ENCODE results near the gene ZNF536. TPM values are rescaled to one million over a fixed set of nuclear protein-coding genes. Genes with fewer than 3 reads are reported as not detected.
"Not testable (repeated sequence)": the region's sequence is repeated elsewhere in the genome, so short reads cannot be mapped to it uniquely, and the experiment has no call there.

ZNF536 gene
- polyA plus RNA-seq, 1 of the 3 experiments (the other 2 are of a cell fraction): 0.41 TPM

DNA sequence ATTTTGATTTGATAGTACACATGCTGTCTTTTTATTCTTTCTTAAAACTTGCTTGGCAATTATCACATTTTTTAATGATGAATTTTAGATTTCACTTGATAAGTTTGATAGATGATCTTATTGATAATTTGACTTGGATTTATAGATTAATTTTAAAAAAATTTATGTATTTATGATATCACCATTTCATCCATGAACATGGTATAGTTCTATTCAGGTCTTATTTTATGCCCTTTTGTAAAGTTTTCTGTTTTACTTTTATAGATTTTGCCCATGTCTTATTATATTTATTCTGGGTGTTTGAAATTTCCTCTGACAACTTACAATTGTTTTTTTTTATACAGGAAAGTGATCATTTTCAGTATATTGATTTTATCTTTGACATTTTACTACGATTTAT, 39.5 kb downstream of the ZNF536 start:
- WGBS (ENCODE audit: low lambda C conversion rate): 8% methylated on average over 1 of the region's 1 CpG
- Histone ChIP-seq H4K20me1 (ENCODE audit: insufficient read depth) (no peaks in the 10 kb centered on the region), H3K36me3 (replicated peaks in 1 of 2; ENCODE audit: control insufficient read depth in 1 of 2, insufficient read depth in 2 of 2, low read length in 1 of 2) (no peaks in the 10 kb centered on the region), H3K9ac (no peak overlapping the region), H3K27ac (ENCODE audit: low read depth in 2 of 2, low read length in 1 of 2) (no peak overlapping the region), H3K4me3 (ENCODE audit: low read depth in 2 of 2, low read length in 1 of 2) (no peak overlapping the region), H3K4me2 (no peak overlapping the region), H3F3A (replicated peaks; ENCODE audit: insufficient read depth) (no peaks in the 10 kb centered on the region), H3K27me3 (ENCODE audit: insufficient read depth) (no peaks in the 10 kb centered on the region), H3K9me2 (no peaks in the 10 kb centered on the region), H3K4me1 (ENCODE audit: control insufficient read depth in 1 of 2, insufficient read depth in 2 of 2, low read depth in 1 of 2, low read length in 1 of 2) (no peaks in the 10 kb centered on the region; a peak in 1 of 4 replicates), H2AFZ (ENCODE audit: low read depth) (no peak overlapping the region), H3K79me2 (ENCODE audit: insufficient read depth) (no peaks in the 10 kb centered on the region), H3K9me3 (peaks cover 5% of the 10 kb centered on the region; the same call in 1 of the 2 replicates)
- no peak for DNase-seq
- POLR2A ChIA-PET: no interaction called here
- TF ChIP-seq FOXM1 (IDR thresholded peaks at IDR 0.05; ENCODE audit: low read depth) (no peak), JUND (IDR thresholded peaks at IDR 0.05) (no peak), NFIC (IDR thresholded peaks at IDR 0.05; ENCODE audit: borderline replicate concordance) (no peak)
- TF ChIP-seq, protein P1, sequence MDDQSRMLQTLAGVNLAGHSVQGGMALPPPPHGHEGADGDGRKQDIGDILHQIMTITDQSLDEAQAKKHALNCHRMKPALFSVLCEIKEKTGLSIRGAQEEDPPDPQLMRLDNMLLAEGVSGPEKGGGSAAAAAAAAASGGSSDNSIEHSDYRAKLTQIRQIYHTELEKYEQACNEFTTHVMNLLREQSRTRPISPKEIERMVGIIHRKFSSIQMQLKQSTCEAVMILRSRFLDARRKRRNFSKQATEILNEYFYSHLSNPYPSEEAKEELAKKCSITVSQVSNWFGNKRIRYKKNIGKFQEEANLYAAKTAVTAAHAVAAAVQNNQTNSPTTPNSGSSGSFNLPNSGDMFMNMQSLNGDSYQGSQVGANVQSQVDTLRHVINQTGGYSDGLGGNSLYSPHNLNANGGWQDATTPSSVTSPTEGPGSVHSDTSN (IDR thresholded peaks at IDR 0.05): no peak
- CTCF ChIA-PET: no interaction called here

DNA sequence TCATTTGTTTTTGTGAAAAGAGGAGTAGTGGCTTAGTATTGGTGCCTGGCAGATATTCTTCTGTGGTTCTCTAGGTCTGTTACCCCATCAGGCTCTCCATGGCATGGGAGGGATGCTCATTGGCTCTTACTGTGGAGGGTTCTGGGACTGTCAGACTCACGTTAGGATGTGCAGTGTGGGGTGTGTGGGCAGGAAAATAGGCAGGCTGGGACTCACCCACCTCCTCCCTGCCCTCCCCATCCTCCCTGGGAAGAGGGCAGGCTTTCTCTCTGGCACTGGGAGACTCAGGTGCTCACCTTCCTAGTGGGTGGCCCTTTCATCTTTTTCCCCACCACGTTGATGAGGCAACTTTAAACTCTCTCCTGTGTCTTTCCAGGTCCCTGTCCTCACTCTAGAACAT, 44.2 kb downstream of the ZNF536 start:
- CTCF ChIA-PET: interaction anchor here (1.0 kb wide), 1 partner anchor 10 kb away, joined by 4 read pairs; no protein-coding TSS in a partner anchor
- H3F3A ChIP-seq (replicated peaks; ENCODE audit: insufficient read depth): no peaks in the 10 kb centered on the region

DNA sequence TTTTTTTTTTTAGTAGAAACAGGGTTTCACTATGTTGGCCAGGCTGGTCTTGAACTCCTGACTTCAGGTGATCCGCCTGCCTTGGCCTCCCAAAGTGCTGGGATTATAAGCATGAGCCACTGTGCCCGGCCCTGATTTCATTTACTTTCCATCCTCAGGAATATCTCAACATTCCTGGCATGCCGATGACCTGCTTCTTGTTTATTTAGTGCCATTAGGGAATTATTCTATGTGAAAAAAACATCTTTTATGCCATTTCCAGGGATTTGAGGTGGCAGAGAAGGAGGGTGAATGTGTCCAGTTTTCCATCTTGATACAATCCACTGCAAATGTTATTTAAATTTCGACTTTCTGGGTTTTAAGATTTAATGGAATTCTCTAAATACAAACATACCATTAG, 45.0 kb downstream of the ZNF536 start:
- H2AFZ ChIP-seq (ENCODE audit: low read depth); H3K9me3 ChIP-seq; H3K4me2 ChIP-seq; CTCF ChIA-PET; H3K9me2 ChIP-seq; H3K36me3 ChIP-seq (replicated peaks in 1 of 2; ENCODE audit: control insufficient read depth in 1 of 2, insufficient read depth in 2 of 2, low read length in 1 of 2); H4K20me1 ChIP-seq (ENCODE audit: insufficient read depth); H3F3A ChIP-seq (replicated peaks; ENCODE audit: insufficient read depth); H3K27me3 ChIP-seq (ENCODE audit: insufficient read depth); POLR2A ChIA-PET; H3K4me1 ChIP-seq (ENCODE audit: control insufficient read depth in 1 of 2, insufficient read depth in 2 of 2, low read depth in 1 of 2, low read length in 1 of 2); DNase-seq; H3K79me2 ChIP-seq (ENCODE audit: insufficient read depth); H3K9ac ChIP-seq; H3K27ac ChIP-seq (ENCODE audit: low read depth in 2 of 2, low read length in 1 of 2); H3K4me3 ChIP-seq (ENCODE audit: low read depth in 2 of 2, low read length in 1 of 2): not testable (repeated sequence)
- WGBS (ENCODE audit: low lambda C conversion rate): 21% methylated on average over 4 of the region's 4 CpGs

More for the DNA sequence above, 44.2 kb downstream of the ZNF536 start:
- no peak for DNase-seq
- Histone ChIP-seq H3K4me3 (ENCODE audit: low read depth in 2 of 2, low read length in 1 of 2) (no peak overlapping the region), H3K4me1 (ENCODE audit: control insufficient read depth in 1 of 2, insufficient read depth in 2 of 2, low read depth in 1 of 2, low read length in 1 of 2) (peaks cover 0 to 6% of the 10 kb centered on the region in 2 experiments; a peak in 2 of 4 replicates), H2AFZ (ENCODE audit: low read depth) (no peak overlapping the region), H3K36me3 (replicated peaks in 1 of 2; ENCODE audit: control insufficient read depth in 1 of 2, insufficient read depth in 2 of 2, low read length in 1 of 2) (no peaks in the 10 kb centered on the region), H3K9ac (no peak overlapping the region), H3K9me3 (peaks cover 5% of the 10 kb centered on the region; the same call in 1 of the 2 replicates), H3K4me2 (no peak overlapping the region), H3K27me3 (ENCODE audit: insufficient read depth) (no peaks in the 10 kb centered on the region), H3K79me2 (ENCODE audit: insufficient read depth) (no peaks in the 10 kb centered on the region), H3K9me2 (no peaks in the 10 kb centered on the region), H3K27ac (ENCODE audit: low read depth in 2 of 2, low read length in 1 of 2) (no peak overlapping the region), H4K20me1 (ENCODE audit: insufficient read depth) (no peaks in the 10 kb centered on the region)
- 0% methylated on average over 2 of the region's 2 CpGs for WGBS (ENCODE audit: low lambda C conversion rate)
- TF ChIP-seq, protein P2, sequence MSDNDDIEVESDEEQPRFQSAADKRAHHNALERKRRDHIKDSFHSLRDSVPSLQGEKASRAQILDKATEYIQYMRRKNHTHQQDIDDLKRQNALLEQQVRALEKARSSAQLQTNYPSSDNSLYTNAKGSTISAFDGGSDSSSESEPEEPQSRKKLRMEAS (IDR thresholded peaks at IDR 0.05; ENCODE audit: low read depth): no peak
- TF ChIP-seq SIN3A (IDR thresholded peaks at IDR 0.05; ENCODE audit: borderline replicate concordance, low read depth, low read length) (no peak), POLR2AphosphoS5 (IDR thresholded peaks at IDR 0.05; ENCODE audit: low read depth, low read length) (no peak), FOXJ3 (CRISPR knock-in tag; IDR thresholded peaks at IDR 0.05) (no peak), TEAD4 (IDR thresholded peaks at IDR 0.05; ENCODE audit: borderline replicate concordance, insufficient read depth) (no peak), RXRA (IDR thresholded peaks at IDR 0.05; ENCODE audit: borderline replicate concordance, low read depth) (no peak), SMC3 (IDR thresholded peaks at IDR 0.05; ENCODE audit: low read depth, low read length) (no peak), CHD2 (IDR thresholded peaks at IDR 0.05; ENCODE audit: low read length, partially characterized antibody) (no peak), YY1 (IDR thresholded peaks at IDR 0.05; ENCODE audit: low read depth) (no peak), NRF1 (IDR thresholded peaks at IDR 0.05; ENCODE audit: low read depth, low read length) (no peak)
- TF ChIP-seq, protein P3, sequence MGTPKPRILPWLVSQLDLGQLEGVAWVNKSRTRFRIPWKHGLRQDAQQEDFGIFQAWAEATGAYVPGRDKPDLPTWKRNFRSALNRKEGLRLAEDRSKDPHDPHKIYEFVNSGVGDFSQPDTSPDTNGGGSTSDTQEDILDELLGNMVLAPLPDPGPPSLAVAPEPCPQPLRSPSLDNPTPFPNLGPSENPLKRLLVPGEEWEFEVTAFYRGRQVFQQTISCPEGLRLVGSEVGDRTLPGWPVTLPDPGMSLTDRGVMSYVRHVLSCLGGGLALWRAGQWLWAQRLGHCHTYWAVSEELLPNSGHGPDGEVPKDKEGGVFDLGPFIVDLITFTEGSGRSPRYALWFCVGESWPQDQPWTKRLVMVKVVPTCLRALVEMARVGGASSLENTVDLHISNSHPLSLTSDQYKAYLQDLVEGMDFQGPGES (IDR thresholded peaks at IDR 0.05; ENCODE audit: low read depth, low read length): no peak
- TF ChIP-seq, protein P1 (IDR thresholded peaks at IDR 0.05): no peak
- POLR2A ChIA-PET: no interaction called here
